ENCODE measurements around the gene MT1B. TPM values are rescaled to one million over a fixed set of nuclear protein-coding genes. Genes with fewer than 3 reads are reported as not detected.
A peak's percentile ranks its signal among the peaks of the same experiment; 100 is the strongest.

Gene MT1B
- total and polyA plus RNA-seq, 2 of the 13 experiments (the other 11 are each of a cell fraction or from before 2014, with no cell fraction given), result 0.89 TPM; not detected in 1

DNA sequence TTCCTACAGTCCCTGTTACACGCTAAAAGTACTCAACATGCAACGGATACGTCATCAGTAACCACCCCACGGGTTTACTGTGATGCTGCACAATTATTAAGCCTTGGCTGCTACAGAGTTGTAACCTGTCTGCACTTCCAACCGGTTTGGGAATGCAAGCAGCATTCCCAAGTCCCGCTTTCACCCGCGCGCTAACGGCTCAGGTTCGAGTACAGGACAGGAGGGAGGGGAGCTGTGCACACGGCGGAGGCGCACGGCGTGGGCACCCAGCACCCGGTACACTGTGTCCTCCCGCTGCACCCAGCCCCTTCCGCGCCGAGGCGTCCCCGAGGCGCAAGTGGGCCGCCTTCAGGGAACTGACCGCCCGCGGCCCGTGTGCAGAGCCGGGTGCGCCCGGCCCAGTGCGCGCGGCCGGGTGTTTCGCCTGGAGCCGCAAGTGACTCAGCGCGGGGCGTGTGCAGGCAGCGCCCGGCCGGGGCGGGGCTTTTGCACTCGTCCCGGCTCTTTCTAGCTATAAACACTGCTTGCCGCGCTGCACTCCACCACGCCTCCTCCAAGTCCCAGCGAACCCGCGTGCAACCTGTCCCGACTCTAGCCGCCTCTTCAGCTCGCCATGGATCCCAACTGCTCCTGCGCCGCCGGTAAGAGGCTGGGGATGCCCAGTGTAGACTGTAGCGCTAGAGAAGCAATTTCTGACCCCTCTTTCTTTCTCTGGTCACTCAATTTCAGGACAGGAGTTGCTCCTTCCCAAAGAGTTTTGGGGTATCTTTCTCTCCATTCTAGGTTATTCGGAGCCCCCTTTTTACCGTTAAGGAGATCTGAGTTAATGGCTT lies 43.4 kb upstream of the MT1B start, which contains the start of gene MT2A (continued):
- TF ChIP-seq, protein P1, sequence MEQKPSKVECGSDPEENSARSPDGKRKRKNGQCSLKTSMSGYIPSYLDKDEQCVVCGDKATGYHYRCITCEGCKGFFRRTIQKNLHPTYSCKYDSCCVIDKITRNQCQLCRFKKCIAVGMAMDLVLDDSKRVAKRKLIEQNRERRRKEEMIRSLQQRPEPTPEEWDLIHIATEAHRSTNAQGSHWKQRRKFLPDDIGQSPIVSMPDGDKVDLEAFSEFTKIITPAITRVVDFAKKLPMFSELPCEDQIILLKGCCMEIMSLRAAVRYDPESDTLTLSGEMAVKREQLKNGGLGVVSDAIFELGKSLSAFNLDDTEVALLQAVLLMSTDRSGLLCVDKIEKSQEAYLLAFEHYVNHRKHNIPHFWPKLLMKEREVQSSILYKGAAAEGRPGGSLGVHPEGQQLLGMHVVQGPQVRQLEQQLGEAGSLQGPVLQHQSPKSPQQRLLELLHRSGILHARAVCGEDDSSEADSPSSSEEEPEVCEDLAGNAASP (CRISPR knock-in tag; IDR thresholded peaks at IDR 0.05; ENCODE audit: borderline replicate concordance), result no peak; the same call in 1 of the 2 replicates
- TF ChIP-seq ZNF703 (CRISPR knock-in tag; IDR thresholded peaks at IDR 0.05; ENCODE audit: borderline replicate concordance) (peak; percentile 45; the same call in 1 of the 2 replicates), ZNF138 (CRISPR knock-in tag; IDR thresholded peaks at IDR 0.05; ENCODE audit: low read depth) (0 out of 2 replicates have a peak, but pooled peaks have one; percentile 58), SMYD3 (CRISPR knock-in tag; IDR thresholded peaks at IDR 0.05) (peak; percentile 71; the same call in 1 of the 2 replicates), U2AF1 (optimal IDR thresholded peaks at IDR 0.05; ENCODE audit: low read depth, low read length) (peak; percentile 80), HHEX (CRISPR knock-in tag; IDR thresholded peaks at IDR 0.05) (no peak), ZNF230 (CRISPR knock-in tag; IDR thresholded peaks at IDR 0.05) (peak; percentile 72; the same call in 1 of the 2 replicates), MAFF (IDR thresholded peaks at IDR 0.05; ENCODE audit: low read depth, low read length) (no peak), ZNF781 (CRISPR knock-in tag; IDR thresholded peaks at IDR 0.05; ENCODE audit: borderline replicate concordance, not compliant biosample characterization) (no peak), SP5 (CRISPR knock-in tag; IDR thresholded peaks at IDR 0.05; ENCODE audit: borderline replicate concordance, low read depth) (peak; percentile 87), MEIS1 (CRISPR knock-in tag; IDR thresholded peaks at IDR 0.05; ENCODE audit: borderline replicate concordance) (no peak), POLR2AphosphoS2 (IDR thresholded peaks at IDR 0.05; ENCODE audit: low read depth, low read length) (no peak), ZMAT3 (CRISPR knock-in tag; conservative IDR thresholded peaks at IDR 0.05) (peak; percentile 78; the same call in 1 of the 2 replicates), RNF2 (conservative IDR thresholded peaks at IDR 0.05; ENCODE audit: low read depth) (peak; percentile 54; the same call in 1 of the 2 replicates), ZNF652 (CRISPR knock-in tag; IDR thresholded peaks at IDR 0.05; ENCODE audit: borderline replicate concordance, low read depth) (no peak), ZNF253 (CRISPR knock-in tag; IDR thresholded peaks at IDR 0.05; ENCODE audit: borderline replicate concordance) (no peak), ZNF598 (CRISPR knock-in tag; IDR thresholded peaks at IDR 0.05; ENCODE audit: borderline replicate concordance) (peak; percentile 53; the same call in 1 of the 2 replicates)
- TF ChIP-seq, protein P2, sequence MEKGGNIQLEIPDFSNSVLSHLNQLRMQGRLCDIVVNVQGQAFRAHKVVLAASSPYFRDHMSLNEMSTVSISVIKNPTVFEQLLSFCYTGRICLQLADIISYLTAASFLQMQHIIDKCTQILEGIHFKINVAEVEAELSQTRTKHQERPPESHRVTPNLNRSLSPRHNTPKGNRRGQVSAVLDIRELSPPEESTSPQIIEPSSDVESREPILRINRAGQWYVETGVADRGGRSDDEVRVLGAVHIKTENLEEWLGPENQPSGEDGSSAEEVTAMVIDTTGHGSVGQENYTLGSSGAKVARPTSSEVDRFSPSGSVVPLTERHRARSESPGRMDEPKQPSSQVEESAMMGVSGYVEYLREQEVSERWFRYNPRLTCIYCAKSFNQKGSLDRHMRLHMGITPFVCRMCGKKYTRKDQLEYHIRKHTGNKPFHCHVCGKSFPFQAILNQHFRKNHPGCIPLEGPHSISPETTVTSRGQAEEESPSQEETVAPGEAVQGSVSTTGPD (CRISPR knock-in tag; IDR thresholded peaks at IDR 0.05), result no peak
- TF ChIP-seq, protein P3, sequence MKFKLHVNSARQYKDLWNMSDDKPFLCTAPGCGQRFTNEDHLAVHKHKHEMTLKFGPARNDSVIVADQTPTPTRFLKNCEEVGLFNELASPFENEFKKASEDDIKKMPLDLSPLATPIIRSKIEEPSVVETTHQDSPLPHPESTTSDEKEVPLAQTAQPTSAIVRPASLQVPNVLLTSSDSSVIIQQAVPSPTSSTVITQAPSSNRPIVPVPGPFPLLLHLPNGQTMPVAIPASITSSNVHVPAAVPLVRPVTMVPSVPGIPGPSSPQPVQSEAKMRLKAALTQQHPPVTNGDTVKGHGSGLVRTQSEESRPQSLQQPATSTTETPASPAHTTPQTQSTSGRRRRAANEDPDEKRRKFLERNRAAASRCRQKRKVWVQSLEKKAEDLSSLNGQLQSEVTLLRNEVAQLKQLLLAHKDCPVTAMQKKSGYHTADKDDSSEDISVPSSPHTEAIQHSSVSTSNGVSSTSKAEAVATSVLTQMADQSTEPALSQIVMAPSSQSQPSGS (CRISPR knock-in tag; IDR thresholded peaks at IDR 0.05), result peak; percentile 54; the same call in 1 of the 2 replicates
- TF ChIP-seq, protein P4, sequence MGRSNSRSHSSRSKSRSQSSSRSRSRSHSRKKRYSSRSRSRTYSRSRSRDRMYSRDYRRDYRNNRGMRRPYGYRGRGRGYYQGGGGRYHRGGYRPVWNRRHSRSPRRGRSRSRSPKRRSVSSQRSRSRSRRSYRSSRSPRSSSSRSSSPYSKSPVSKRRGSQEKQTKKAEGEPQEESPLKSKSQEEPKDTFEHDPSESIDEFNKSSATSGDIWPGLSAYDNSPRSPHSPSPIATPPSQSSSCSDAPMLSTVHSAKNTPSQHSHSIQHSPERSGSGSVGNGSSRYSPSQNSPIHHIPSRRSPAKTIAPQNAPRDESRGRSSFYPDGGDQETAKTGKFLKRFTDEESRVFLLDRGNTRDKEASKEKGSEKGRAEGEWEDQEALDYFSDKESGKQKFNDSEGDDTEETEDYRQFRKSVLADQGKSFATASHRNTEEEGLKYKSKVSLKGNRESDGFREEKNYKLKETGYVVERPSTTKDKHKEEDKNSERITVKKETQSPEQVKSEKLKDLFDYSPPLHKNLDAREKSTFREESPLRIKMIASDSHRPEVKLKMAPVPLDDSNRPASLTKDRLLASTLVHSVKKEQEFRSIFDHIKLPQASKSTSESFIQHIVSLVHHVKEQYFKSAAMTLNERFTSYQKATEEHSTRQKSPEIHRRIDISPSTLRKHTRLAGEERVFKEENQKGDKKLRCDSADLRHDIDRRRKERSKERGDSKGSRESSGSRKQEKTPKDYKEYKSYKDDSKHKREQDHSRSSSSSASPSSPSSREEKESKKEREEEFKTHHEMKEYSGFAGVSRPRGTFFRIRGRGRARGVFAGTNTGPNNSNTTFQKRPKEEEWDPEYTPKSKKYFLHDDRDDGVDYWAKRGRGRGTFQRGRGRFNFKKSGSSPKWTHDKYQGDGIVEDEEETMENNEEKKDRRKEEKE (IDR thresholded peaks at IDR 0.05), result no peak
- TF ChIP-seq, protein P5, sequence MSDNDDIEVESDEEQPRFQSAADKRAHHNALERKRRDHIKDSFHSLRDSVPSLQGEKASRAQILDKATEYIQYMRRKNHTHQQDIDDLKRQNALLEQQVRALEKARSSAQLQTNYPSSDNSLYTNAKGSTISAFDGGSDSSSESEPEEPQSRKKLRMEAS (IDR thresholded peaks at IDR 0.05), result peak; percentile 91
